GM18511 (cell line): ENCODE data around the gene CENPX.
"Not testable (repeated sequence)": the region's sequence is repeated elsewhere in the genome, so short reads cannot be mapped to it uniquely, and the experiment has no call there.

Source experiments
- ATAC-seq: cut with Tn5 transposase; IDR thresholded peaks from one replicate; pipeline ENCODE4 v1.9.1; 2021; ENCODE audit warnings: mild to moderate bottlenecking, moderate library complexity; ENCODE audit not compliant: unreplicated experiment

Gene CENPX

DNA sequence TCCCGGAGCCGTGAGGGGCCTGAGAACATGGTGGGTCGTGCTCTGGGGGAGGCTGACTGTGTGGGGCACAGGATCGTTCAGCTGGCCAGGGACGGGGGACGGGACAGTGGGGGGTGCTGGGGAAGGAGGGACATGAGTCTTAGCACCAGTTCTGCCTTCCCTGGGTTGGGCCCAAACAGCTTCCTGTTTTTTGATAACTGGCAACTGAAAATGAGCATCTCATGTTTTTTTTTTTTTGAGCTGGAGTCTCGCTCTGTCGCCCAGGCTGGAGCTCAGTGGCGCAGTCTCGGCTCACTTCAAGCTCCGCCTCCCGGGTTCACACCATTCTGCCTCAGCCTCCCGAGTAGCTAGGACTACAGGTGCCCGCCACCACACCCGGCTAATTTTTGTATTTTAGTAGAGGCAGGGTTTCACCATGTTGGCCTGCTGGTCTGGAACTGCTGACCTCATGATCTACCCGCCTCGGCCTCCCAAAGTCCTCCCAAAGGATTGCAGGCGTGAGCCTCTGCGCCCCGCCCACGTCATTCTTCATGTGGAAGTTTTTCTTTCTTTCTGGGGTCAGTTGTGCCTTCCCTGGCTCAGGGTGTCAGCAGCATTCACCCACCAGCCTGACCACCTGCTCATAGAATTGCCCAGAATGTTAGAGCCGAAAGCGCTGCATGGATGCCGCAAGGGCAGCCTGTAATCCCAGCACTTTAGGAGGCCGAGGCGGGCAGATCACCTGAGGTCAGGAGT, 38.9 kb downstream of the CENPX start:
- ATAC-seq = no peak

DNA sequence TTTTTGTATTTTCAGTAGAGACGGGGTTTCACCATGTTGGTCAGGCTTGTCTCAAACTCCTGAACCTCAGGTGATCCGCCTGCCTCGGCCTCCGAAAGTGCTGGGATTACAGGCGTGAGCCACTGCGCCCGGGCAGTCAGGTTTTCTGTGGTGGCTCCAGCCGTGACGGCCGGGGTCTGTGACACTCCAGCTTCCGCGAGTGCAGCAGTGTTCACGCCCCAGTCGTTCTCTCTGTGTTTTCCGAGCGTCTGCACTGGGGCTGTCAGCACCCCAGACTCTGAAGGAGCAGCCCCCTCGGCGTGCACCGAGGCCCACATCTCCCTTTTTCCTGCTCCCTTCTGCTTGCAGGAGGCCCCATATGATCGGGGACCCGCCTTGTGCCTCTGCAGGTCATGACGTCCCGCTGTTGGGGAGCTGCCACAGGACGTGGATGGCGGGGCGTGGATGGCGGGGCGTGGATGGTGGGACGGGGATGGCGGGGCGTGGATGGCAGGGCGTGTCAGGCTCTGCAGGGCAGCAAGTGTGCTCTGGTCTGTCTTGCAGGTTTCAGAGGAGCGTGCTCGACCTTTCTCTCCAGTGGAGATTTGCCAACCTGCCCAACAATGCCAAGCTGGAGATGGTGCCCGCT, 39.6 kb downstream of the CENPX start:
- ATAC-seq = no peak

DNA sequence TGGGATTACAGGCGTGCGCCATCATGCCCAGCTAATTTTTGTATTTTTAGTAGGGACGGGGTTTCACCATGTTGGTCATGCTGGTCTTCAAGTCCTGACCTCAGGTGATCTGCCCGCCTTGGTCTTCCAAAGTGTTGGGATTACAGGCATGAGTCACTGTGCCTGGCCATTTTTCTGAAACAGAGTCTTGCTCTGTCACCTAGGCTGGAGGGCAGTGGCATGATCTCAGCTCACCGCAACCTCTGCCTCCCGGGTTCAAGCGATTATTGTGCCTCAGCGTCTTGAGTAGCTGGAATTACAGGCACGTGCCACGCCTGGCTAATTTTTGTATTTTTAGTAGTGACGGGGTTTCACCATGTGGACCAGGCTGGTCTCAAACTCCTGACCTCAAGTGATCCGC, 41.2 kb downstream of the CENPX start:
- ATAC-seq = not testable (repeated sequence)

DNA sequence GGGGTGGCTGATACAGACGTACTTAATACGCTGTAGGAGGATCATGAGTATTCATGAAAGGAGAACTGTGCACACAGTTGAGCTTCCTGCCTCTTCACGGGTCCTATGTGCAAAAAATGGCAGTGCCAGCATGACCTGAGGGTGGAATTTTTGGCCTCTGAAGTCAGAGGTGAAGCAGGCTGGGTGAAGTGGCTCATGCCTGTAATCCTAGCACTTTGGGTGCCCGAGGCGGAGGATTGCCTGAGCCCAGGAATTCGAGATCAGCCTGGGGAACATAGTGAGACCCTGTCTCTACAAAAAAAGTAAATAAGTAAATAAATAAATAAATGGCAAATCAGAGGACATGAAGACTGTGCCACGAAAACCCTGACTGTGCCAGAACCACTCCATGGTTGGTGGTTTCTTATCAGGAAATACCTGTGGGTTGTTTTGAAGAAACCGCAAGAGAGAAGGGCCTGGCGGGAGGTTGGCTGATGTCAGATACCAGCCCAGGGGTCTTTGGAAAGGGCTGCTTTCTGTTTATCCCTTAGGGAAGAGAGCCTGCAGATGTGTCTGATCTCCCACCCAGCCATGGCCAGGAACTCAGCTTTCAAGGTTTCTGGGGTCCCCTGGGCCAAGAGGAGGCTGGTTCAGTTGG, 41.9 kb downstream of the CENPX start:
- no peak for ATAC-seq

DNA sequence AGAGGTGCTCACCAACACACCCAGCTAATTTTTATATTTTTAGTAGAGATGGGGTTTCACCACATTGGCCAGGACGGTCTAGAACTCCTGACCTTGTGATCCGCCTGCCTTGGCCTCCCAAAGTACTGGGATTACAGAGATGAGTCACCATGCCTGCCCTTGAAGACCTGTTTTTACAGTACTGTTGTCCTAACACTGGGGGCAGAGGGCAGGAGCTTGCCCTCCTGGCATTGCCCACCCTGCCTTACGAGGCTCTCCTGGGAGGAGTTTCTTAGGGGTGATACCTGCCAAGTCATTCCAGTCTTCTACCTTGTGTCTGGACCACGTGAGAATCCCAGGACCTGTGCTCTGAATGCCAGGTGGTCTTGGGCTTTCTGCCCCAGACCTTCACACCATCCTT, 42.6 kb downstream of the CENPX start:
- no peak for ATAC-seq

DNA sequence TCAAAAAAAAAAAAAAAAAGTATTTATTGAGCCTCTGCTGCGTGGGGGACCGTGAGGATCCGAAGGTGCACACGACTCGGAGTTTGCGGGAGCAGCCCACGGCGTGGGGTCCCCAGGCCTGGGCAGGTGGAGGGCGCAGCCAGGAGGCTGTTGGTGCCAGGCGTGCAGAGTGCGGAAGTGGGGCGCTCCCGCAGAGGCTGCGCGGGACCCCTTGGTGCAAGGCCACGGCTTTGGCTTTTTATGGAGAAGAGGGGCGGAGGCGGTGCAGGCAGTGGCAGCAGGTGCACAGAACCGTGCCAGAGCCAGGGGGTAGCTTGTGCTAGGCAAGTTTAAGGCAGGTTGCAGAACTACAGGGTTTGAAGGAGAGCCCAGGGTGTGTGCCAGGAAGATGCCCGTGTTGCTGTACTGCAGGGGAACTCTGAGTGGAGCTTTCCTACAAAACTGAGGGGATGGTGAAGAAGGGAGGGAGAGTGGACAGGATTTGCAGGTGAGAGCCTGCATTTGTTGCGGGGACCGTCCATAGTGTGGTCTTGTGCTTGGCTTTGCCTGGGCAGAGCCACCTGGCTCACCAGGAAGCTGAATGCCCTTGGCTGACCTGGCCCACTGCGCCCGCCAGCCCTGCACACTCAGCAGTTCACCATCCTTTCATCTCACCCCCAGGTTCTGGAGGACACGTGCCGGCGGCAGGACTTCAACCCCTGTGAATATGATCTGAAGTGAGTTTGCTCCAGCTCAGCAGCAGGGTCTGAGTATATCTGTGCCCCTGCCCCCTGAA, 44.0 kb downstream of the CENPX start:
- ATAC-seq = no peak

DNA sequence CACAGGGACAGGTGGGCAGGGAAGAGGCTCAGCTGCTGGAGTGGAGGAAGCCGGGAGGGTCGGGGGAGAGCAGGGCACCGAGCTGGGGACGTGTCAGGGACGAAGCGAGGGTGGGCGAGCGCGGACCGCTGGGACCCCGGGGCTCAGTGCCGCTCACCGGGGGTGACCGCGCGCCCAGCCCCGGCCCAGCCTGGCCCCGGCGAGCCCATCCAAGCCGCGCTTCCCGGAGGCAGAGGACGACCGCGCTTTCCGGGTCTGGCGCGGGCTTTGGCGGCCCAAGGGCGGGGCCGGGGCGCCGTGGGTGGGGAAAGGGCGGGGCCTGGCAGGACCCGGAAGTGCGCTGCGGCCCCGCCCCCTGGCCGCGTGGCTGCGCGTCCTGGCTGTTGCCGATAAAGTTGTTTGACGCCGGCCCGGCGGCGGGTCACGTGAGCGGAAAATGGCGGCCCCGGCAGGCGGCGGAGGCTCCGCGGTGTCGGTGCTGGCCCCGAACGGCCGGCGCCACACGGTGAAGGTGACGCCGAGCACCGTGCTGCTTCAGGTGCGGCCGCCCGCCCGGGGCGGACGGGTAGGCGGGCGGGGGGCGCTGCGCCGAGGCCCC, 45.4 kb downstream of the CENPX start, which contains the start of gene ASPSCR1:
Gene ASPSCR1 (plus strand): TSS at position 419 of the 598 bp plus-strand sequence. CDS start 18 bp downstream, at position 437.
- peak; percentile 82 for ATAC-seq

DNA sequence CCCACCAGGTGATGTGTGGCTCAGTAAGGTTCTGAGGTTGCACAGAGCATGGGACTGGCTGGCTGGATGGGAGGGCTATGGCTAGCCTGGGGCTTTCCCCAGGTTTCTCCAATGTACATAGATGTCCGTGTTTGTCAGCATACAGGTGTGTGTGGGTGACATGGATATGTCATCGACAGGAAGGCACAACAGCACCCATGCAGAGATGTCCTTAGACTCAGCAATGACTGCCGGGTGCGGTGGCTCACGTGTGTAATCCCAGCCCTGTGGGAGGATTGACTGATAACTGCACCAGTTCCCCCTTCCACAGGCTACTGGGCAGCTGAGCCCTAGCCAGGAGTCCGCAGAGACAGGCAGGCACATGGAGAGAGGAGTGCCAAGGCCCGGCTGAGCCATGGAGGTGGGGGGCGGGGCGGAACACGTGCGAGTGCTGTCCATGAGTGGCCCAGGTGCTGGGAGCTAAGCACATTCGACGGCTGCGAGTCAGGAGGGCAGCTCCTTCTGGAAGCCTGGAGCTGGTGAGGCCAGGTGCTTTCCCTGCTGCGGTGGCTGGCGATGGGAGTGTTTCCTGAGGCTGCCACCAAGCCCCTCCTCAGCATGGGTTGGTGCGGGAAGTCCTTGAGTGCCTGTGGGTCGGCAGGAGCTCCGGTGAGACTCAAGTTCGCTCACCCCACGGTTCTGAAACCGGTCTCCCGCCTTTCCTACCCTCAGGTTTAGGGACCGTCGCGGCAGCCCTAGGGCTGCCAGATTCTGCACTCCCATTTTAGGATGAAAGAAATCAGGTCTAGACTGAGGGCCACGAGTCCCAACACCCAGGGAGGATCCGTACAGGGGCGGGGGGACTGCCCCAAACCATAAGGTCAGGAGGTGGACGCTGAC, 46.1 kb downstream of the CENPX start:
- peak; percentile 11 for ATAC-seq

DNA sequence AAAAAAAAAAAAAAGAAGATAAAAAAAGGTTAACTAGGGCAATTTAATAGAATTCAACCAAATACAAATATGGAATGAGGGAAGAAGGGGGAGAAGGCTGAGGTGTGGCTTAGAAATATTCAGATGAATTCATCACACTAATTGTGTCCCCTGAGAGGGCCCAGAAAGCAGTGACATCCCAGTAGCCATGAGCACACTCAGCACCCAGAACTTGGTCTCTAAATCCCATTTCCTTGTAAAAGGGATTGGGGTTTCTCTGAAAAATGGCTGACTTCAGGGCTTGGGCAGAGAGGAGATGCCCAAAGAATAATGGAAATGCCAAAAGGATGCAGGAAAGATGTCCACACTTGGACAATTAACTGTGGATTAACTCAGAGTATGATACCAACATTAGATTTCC, 49.2 kb downstream of the CENPX start:
- no peak for ATAC-seq

DNA sequence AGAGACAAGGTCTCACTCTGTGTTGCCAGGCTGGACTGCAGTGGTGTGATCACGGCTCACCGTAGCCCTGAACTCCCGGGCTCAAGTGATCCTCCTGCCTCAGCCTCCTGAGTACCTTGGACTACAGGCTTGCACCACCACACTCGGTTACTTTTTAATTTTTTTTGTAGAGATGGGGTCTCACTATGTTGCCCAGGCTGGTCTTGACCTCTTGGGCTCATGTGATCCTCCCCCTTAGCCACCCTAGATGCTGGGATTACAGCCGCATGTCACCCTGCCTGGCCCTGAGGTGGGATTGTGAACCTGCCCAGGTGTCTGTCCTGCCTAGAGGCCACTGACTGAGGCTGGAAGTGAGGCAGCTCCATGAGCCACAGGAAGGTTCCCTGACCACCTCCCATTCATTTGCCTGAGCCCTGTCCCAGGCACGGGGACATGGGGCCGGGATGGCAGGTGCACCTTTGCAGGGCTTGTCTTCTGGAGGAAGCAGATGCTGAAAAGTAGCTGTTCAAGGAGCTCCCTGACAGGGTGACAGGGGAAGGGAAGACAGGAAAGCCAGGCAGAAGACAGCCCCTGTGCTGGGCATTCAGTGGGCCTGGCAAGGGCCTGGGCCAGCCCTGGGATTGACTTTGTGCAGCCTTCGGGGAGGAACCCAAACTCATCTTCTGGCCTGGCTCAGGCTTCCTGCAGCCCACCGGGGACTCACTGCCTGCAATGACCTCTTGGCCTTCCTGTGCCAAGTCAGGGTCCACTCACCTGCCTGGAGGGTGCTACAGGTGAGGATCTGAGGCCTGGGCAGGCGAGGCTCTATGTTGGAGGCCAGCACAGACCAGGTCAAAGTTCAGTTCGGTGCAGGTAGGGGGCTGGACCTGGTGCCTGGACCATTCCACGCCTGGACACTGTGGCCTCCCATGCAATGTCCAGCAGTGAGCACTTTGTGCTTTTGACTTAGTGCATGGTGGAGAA, 53.5 kb downstream of the CENPX start:
- no peak for ATAC-seq
